DOHH2 (cell line): ENCODE measurements around the gene NBEA.

ENCODE experiments used
- CTCF ChIP-seq: fragments of 200-600 bp; sonication (generic); IDR thresholded peaks from one replicate; pipeline ENCODE4 v1.5.1; 2014; ENCODE audit warnings: antibody characterized with exemption, mild to moderate bottlenecking, low read depth, low read length; ENCODE audit not compliant: poor library complexity, severe bottlenecking
- EZH2phosphoT487 ChIP-seq: fragments of 200-600 bp; sonication (generic); IDR thresholded peaks from 2 replicates; pipeline ENCODE4 v1.6.1; 2017; ENCODE audit warnings: borderline replicate concordance, mild to moderate bottlenecking, antibody characterized with exemption, low read length, moderate library complexity, mixed read lengths

DNA sequence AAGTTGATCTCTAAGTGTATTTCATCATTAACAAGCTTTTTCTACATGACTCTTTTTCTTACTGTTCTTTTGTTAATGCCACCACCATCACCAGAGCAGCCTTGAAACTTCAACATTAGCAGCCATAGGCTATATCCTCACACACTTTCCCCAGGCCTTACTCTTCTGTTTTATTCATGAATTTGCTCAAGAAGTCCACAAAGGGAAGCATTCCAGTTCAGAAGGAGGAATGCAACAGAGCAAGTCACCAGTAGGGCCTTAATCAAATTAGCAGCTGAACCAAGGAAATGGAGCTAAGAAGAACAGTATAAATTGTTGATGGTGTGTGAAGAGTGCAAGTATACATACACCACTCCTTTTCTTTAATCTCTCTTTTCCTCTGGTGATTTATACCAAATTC lies 223.1 kb downstream of the NBEA start:
- TF ChIP-seq CTCF = no peak
- TF ChIP-seq EZH2phosphoT487 = no peak
